Lower leg skin (tissue), 4 donors: Measurements from ENCODE around the gene HEPH. TPM values are rescaled to one million over a fixed set of nuclear protein-coding genes. Genes with fewer than 3 reads are reported as not detected.

Source experiments
- DNase-seq, 2 donors: peaks; one replicate each; pipeline ENCODE4 v3.0.0-alpha.2; 2019; ENCODE audit warnings: low spot score in 2 of 2
- H3K4me3 ChIP-seq: fragments of 200-600 bp; sonication (generic); 2 replicates; pipeline ENCODE4 v1.5.1; 2017; ENCODE audit warnings: mild to moderate bottlenecking, low read depth; ENCODE audit not compliant: poor library complexity, severe bottlenecking
- POLR2A ChIP-seq, 2 donors: fragments of 450-650 bp; IDR thresholded peaks; one replicate each; pipeline ENCODE4 v1.6.1; 2016 to 2017; ENCODE audit warnings: antibody characterized with exemption in 2 of 2, mild to moderate bottlenecking in 1 of 2, moderate library complexity in 1 of 2
- WGBS, 2 donors: methylation state at CpG; one replicate each; pipeline ENCODE4 v1.1.5; 2018; 5-methylcytosine and 5-hydroxymethylcytosine counted together
- intact Hi-C: fragments of 100-400 bp; cut with DNase I; formaldehyde crosslinking; loops from one replicate; pipeline ENCODE4 v1.15.0; 2023; ENCODE audit warnings: low total_unique reads
- total RNA-seq, 4 donors: library from RNA; depleted of rRNA; stranded (reverse); fragments of >200 nt; gene quantifications; one replicate each; pipeline ENCODE4 v1.1.0, GENCODE V29; 2016
- TF ChIP-seq, protein P1 (sequence below), 3 donors: fragments of 450-650 bp; IDR thresholded peaks; one replicate each; pipeline ENCODE4 v1.5.1; 2016; ENCODE audit warnings: antibody characterized with exemption in 3 of 3, mild to moderate bottlenecking in 3 of 3, moderate library complexity in 2 of 3

The HEPH gene
- total RNA-seq, 4 donors from 2014 or later, result 1.5 to 19.6 (median 8.6) TPM

DNA sequence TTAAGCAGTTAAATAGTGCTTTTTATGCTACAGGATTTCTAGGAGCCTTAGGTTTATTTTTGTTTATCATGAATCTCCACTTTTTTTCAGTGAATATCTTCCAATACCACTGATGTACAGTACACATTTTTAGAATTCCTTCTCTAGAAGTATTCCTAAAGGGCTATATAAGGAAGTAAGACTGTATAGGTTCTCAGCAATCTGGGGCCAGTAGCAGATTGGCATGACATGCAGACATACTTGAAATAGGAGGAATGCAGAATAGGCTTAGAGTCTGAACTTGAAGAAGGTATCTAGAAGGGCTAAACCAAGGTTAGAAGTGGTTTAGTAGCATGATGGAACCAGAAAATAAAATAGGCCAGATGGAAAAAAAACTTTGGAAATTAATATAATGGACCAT, 29.8 kb downstream of the HEPH start:
- no peak overlapping the region for H3K4me3 ChIP-seq
- no peak for DNase-seq
- intact Hi-C loops, result no loop called here
- no peak for TF ChIP-seq POLR2A (IDR thresholded peaks at IDR 0.05)
- TF ChIP-seq, protein P1, sequence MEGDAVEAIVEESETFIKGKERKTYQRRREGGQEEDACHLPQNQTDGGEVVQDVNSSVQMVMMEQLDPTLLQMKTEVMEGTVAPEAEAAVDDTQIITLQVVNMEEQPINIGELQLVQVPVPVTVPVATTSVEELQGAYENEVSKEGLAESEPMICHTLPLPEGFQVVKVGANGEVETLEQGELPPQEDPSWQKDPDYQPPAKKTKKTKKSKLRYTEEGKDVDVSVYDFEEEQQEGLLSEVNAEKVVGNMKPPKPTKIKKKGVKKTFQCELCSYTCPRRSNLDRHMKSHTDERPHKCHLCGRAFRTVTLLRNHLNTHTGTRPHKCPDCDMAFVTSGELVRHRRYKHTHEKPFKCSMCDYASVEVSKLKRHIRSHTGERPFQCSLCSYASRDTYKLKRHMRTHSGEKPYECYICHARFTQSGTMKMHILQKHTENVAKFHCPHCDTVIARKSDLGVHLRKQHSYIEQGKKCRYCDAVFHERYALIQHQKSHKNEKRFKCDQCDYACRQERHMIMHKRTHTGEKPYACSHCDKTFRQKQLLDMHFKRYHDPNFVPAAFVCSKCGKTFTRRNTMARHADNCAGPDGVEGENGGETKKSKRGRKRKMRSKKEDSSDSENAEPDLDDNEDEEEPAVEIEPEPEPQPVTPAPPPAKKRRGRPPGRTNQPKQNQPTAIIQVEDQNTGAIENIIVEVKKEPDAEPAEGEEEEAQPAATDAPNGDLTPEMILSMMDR (IDR thresholded peaks at IDR 0.05), result no peak

DNA sequence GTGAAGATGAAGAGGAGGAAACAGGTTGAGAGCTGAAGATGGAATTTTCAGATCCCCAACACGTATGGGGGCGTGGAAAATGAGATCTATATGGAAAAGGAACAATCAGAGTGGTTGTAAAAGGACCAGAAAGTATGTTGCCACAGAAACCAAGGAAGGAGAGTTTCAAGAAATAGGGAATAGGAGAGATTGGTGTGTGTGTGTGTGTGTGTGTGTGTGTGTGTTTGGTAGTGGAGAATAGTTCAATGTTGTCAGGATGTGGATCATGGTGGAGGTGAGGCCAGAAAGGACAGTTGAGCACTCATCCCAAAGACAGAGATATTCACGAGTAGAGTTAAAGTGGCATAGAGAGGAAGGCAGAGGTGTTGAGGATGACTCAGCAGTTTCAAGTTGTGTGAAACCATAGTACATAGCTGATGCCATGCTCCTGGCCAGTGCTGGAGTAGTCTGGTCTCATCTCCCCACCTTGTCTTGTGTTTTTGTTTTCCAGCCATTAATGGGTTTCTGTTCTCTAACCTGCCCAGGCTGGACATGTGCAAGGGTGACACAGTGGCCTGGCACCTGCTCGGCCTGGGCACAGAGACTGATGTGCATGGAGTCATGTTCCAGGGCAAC, 36.1 kb downstream of the HEPH start:
- no peak for DNase-seq
- no peak for TF ChIP-seq POLR2A (IDR thresholded peaks at IDR 0.05)
- TF ChIP-seq, protein P1 (IDR thresholded peaks at IDR 0.05), result no peak
- intact Hi-C loops, result no loop called here
- H3K4me3 ChIP-seq, result no peak overlapping the region
- 55 to 72% methylated on average over 4 of the region's 4 CpGs for WGBS, 2 donors

GRCh38 chrX:66200855-66201795, 37.1 kb downstream of the HEPH start:
- DNase-seq, result no peak
- H3K4me3 ChIP-seq, result no peak overlapping the region
- intact Hi-C loops, result no loop called here
- WGBS, 2 donors, result 38 to 47% methylated on average over 5 of the region's 5 CpGs
- TF ChIP-seq, protein P1 (IDR thresholded peaks at IDR 0.05), result no peak
- TF ChIP-seq POLR2A (IDR thresholded peaks at IDR 0.05), result no peak

DNA sequence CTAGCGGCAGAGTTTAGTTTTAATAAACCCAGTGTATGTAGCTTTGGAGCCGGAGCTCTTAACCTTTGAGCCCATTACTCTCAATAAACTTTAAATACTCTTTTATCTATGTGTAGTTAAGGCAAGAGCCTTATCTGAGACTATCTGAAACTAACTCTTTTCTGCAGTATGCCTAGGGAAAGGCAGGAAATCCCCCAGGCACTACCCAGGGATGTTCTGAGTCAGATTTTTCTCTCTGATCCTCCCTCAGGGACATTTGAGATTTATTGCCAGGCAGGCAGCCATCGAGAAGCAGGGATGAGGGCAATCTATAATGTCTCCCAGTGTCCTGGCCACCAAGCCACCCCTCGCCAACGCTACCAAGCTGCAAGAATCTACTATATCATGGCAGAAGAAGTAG, 39.1 kb downstream of the HEPH start:
- H3K4me3 ChIP-seq, result no peak overlapping the region
- intact Hi-C loops, result no loop called here
- WGBS, 2 donors, result 56 to 87% methylated on average over 4 to 5 of the region's 5 CpGs
- DNase-seq, result no peak
- TF ChIP-seq POLR2A (IDR thresholded peaks at IDR 0.05), result no peak
- TF ChIP-seq, protein P1 (IDR thresholded peaks at IDR 0.05), result no peak

GRCh38 chrX:66221856-66222255, 57.8 kb downstream of the HEPH start:
- 93 to 97% methylated on average over 3 of the region's 3 CpGs for WGBS, 2 donors
- intact Hi-C loops, result no loop called here
- TF ChIP-seq, protein P1 (IDR thresholded peaks at IDR 0.05), result no peak
- TF ChIP-seq POLR2A (IDR thresholded peaks at IDR 0.05), result no peak

More at GRCh38 chrX:66221856-66222255, 57.8 kb downstream of the HEPH start:
- DNase-seq, result no peak
- H3K4me3 ChIP-seq, result no peak overlapping the region
